Stomach (tissue), 4 donors: ENCODE results near the gene SMG9.

Experiments
- EP300 ChIP-seq: sonication (generic); formaldehyde crosslinking; IDR thresholded peaks from one replicate; pipeline ENCODE4 v1.6.1; 2017; ENCODE audit warnings: antibody characterized with exemption
- TF ChIP-seq, protein P1 (sequence below), 7 experiments: fragments of 450-650 bp in 4 of 7; fragments of 200-600 bp in 3 of 7; sonication (generic) in 3 of 7; IDR thresholded peaks; one replicate each; pipeline ENCODE4 v1.5.1; 2016 to 2019; ENCODE audit warnings: antibody characterized with exemption in 7 of 7, control low read depth in 2 of 7, mild to moderate bottlenecking in 1 of 7

GRCh38 chr19:43777163-43777695 is 22.5 kb upstream of the SMG9 start:
- TF ChIP-seq, protein P1, sequence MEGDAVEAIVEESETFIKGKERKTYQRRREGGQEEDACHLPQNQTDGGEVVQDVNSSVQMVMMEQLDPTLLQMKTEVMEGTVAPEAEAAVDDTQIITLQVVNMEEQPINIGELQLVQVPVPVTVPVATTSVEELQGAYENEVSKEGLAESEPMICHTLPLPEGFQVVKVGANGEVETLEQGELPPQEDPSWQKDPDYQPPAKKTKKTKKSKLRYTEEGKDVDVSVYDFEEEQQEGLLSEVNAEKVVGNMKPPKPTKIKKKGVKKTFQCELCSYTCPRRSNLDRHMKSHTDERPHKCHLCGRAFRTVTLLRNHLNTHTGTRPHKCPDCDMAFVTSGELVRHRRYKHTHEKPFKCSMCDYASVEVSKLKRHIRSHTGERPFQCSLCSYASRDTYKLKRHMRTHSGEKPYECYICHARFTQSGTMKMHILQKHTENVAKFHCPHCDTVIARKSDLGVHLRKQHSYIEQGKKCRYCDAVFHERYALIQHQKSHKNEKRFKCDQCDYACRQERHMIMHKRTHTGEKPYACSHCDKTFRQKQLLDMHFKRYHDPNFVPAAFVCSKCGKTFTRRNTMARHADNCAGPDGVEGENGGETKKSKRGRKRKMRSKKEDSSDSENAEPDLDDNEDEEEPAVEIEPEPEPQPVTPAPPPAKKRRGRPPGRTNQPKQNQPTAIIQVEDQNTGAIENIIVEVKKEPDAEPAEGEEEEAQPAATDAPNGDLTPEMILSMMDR (IDR thresholded peaks at IDR 0.05) = no peak
- no peak for TF ChIP-seq EP300
